Loucy (cell line): Measurements from ENCODE around the gene FAXDC2.

Experiments
- H2AFZ ChIP-seq: fragments of 200-600 bp; sonication (generic); 2 replicates; pipeline ENCODE4 v1.6.0; 2016; ENCODE audit warnings: antibody characterized with exemption, mild to moderate bottlenecking, low read length, moderate library complexity
- H3F3A ChIP-seq: fragments of 200-600 bp; 2 replicates; pipeline ENCODE4 v1.6.0; 2016; ENCODE audit warnings: antibody characterized with exemption, low read depth, mild to moderate bottlenecking
- H3K27me3 ChIP-seq: fragments of 200-600 bp; sonication (generic); 2 replicates; pipeline ENCODE4 v1.6.1; 2014; ENCODE audit warnings: low read length, mild to moderate bottlenecking; ENCODE audit not compliant: insufficient read depth, poor library complexity, severe bottlenecking
- H3K36me3 ChIP-seq: fragments of 200-600 bp; sonication (generic); 2 replicates; pipeline ENCODE4 v1.6.1; 2016; ENCODE audit warnings: low read length; ENCODE audit not compliant: insufficient read depth
- H3K4me1 ChIP-seq: fragments of 200-600 bp; sonication (generic); 2 replicates; pipeline ENCODE4 v1.5.1; 2014; ENCODE audit warnings: low read length, mild to moderate bottlenecking; ENCODE audit not compliant: insufficient read depth, poor library complexity, severe bottlenecking
- H3K4me2 ChIP-seq: fragments of 200-600 bp; sonication (generic); 2 replicates; pipeline ENCODE4 v1.6.0; 2014; ENCODE audit warnings: antibody characterized with exemption, low read length, low read depth, mild to moderate bottlenecking; ENCODE audit not compliant: poor library complexity, severe bottlenecking
- H3K4me3 ChIP-seq: fragments of 200-600 bp; sonication (generic); 2 replicates; pipeline ENCODE4 v1.5.1; 2014; ENCODE audit warnings: low read length, mild to moderate bottlenecking, mixed read lengths; ENCODE audit not compliant: poor library complexity, severe bottlenecking
- H3K79me2 ChIP-seq: fragments of 200-600 bp; sonication (generic); 2 replicates; pipeline ENCODE4 v1.6.1; 2014; ENCODE audit warnings: low read length; ENCODE audit not compliant: insufficient read depth
- H3K9ac ChIP-seq: fragments of 200-600 bp; sonication (generic); 2 replicates; pipeline ENCODE4 v1.6.0; 2014; ENCODE audit warnings: mild to moderate bottlenecking, low read depth, low read length, moderate library complexity; ENCODE audit not compliant: poor library complexity, severe bottlenecking
- H3K9me2 ChIP-seq: fragments of 200-600 bp; sonication (generic); replicated peaks from 2 replicates; pipeline ENCODE4 v1.6.1; 2016; ENCODE audit warnings: low read depth, low read length, mixed read lengths
- H3K9me3 ChIP-seq: fragments of 200-600 bp; sonication (generic); 2 replicates; pipeline ENCODE4 v1.6.1; 2014; ENCODE audit warnings: mild to moderate bottlenecking, antibody characterized with exemption, low read length, low read depth; ENCODE audit not compliant: insufficient read depth
- H4K20me1 ChIP-seq: fragments of 200-600 bp; sonication (generic); 2 replicates; pipeline ENCODE4 v1.6.0; 2014; ENCODE audit warnings: antibody characterized with exemption, low read length, mild to moderate bottlenecking; ENCODE audit not compliant: insufficient read depth, poor library complexity, severe bottlenecking
- CTCF ChIP-seq: fragments of 200-600 bp; sonication (generic); conservative IDR thresholded peaks from 2 replicates; pipeline ENCODE4 v1.5.1; 2014; ENCODE audit warnings: mild to moderate bottlenecking, antibody characterized with exemption, low read length
- EZH2phosphoT487 ChIP-seq: fragments of 200-600 bp; IDR thresholded peaks from 2 replicates; pipeline ENCODE4 v1.6.1; 2018; ENCODE audit warnings: antibody characterized with exemption, mild to moderate bottlenecking, moderate library complexity, borderline replicate concordance

FAXDC2 gene

GRCh38 chr5:154850255-154851062 lies at the start of gene FAXDC2:
FAXDC2 (minus strand) TSS chr5:154850603; CDS start chr5:154838178, 12,425 bp downstream.
- H3K4me2 ChIP-seq: no peak within 1 kb of the TSS
- H3K4me1 ChIP-seq: no peaks in the 10 kb centered on the region
- no peaks in the 10 kb centered on the region for H3K9me2 ChIP-seq
- H2AFZ ChIP-seq: no peak within 1 kb of the TSS
- H3K36me3 ChIP-seq: no peaks in the 10 kb centered on the region
- no peaks in the 10 kb centered on the region for H3K9me3 ChIP-seq
- H3K4me3 ChIP-seq: no peak within 1 kb of the TSS
- H3K79me2 ChIP-seq: no peaks in the 10 kb centered on the region
- no peak within 1 kb of the TSS for H3K9ac ChIP-seq
- no peaks in the 10 kb centered on the region for H4K20me1 ChIP-seq
- TF ChIP-seq EZH2phosphoT487: no peak
- TF ChIP-seq CTCF: no peak
- H3F3A ChIP-seq: no peaks in the 10 kb centered on the region
- no peaks in the 10 kb centered on the region for H3K27me3 ChIP-seq

DNA sequence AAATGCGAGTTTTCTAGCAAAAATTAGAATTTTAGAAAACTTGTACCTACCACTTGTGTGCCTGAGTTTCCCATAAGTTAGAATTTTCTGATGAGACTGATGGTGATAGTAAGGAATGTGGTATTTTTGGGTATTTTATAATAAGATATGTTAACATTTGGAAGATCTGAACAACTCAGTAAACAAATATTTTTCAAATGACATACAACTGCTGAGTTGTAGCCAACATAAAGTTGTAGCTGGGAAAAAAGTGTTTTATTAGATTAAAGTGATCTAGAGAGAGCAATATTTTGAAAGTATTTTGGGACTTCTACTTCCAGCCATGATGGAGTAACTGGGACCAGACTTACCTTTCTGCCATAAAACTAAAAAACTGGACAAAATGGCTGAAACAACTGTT lies 49.7 kb upstream of the FAXDC2 start:
- no peaks in the 10 kb centered on the region for H3K79me2 ChIP-seq
- no peak overlapping the region for H2AFZ ChIP-seq
- H3K27me3 ChIP-seq: no peaks in the 10 kb centered on the region
- peaks cover 26% of the 10 kb centered on the region; the same call in 1 of the 2 replicates for H3K36me3 ChIP-seq
- no peaks in the 10 kb centered on the region for H3F3A ChIP-seq
- no peaks in the 10 kb centered on the region for H3K9me2 ChIP-seq
- no peak for TF ChIP-seq CTCF
- TF ChIP-seq EZH2phosphoT487: no peak
- H3K4me1 ChIP-seq: no peaks in the 10 kb centered on the region
- no peaks in the 10 kb centered on the region for H3K9me3 ChIP-seq
- no peak overlapping the region for H3K4me3 ChIP-seq
- no peak overlapping the region for H3K4me2 ChIP-seq
- H4K20me1 ChIP-seq: no peaks in the 10 kb centered on the region
- no peak overlapping the region for H3K9ac ChIP-seq

GRCh38 chr5:154899151-154899816 lies 48.9 kb upstream of the FAXDC2 start:
- Histone ChIP-seq H3K36me3 (peaks cover 20% of the 10 kb centered on the region; the same call in 1 of the 2 replicates), H3K4me1 (no peaks in the 10 kb centered on the region), H3K4me2 (no peak overlapping the region), H3K27me3 (no peaks in the 10 kb centered on the region), H4K20me1 (no peaks in the 10 kb centered on the region), H3F3A (no peaks in the 10 kb centered on the region), H3K4me3 (no peak overlapping the region), H3K9ac (no peak overlapping the region), H3K79me2 (no peaks in the 10 kb centered on the region), H3K9me2 (no peaks in the 10 kb centered on the region), H2AFZ (no peak overlapping the region), H3K9me3 (no peaks in the 10 kb centered on the region)
- TF ChIP-seq CTCF: no peak
